Choroid plexus epithelial cell (primary cell): ENCODE results near the gene TACSTD2.

Source experiments
- DNase-seq: peaks from one replicate; pipeline ENCODE4 v3.0.0-alpha.2; 2010; ENCODE audit warnings: low read depth
- H3K4me3 ChIP-seq: 2 replicates; pipeline ENCODE4 v1.5.1; 2011; ENCODE audit warnings: low read depth, mild to moderate bottlenecking, control low read depth, low read length, moderate library complexity
- TF ChIP-seq, protein P1 (sequence below): conservative IDR thresholded peaks from 2 replicates; pipeline ENCODE4 v1.5.1; 2011; ENCODE audit warnings: low read depth, mild to moderate bottlenecking, control low read depth, inconsistent platforms, low read length, moderate library complexity

Gene TACSTD2

DNA sequence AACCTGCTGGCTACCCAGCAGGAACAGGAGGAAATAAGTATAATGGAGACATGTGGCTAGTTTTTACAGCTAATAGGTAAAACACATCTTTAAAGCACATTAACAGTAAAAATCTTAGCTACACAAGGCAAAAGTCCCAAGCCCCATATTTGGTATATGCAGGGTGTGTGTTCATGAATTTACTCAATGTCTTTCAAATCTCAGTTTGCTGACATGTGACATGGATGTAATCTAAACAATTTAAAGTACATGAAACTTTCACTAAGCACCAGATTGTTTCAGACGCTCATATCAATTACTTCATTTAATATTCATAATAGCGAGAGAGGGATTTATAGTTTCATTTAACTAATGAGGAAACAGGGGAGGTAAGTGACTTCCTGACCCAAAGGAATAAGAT lies 3.9 kb downstream of the TACSTD2 start:
- TF ChIP-seq, protein P1, sequence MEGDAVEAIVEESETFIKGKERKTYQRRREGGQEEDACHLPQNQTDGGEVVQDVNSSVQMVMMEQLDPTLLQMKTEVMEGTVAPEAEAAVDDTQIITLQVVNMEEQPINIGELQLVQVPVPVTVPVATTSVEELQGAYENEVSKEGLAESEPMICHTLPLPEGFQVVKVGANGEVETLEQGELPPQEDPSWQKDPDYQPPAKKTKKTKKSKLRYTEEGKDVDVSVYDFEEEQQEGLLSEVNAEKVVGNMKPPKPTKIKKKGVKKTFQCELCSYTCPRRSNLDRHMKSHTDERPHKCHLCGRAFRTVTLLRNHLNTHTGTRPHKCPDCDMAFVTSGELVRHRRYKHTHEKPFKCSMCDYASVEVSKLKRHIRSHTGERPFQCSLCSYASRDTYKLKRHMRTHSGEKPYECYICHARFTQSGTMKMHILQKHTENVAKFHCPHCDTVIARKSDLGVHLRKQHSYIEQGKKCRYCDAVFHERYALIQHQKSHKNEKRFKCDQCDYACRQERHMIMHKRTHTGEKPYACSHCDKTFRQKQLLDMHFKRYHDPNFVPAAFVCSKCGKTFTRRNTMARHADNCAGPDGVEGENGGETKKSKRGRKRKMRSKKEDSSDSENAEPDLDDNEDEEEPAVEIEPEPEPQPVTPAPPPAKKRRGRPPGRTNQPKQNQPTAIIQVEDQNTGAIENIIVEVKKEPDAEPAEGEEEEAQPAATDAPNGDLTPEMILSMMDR, result no peak
- no peak overlapping the region for H3K4me3 ChIP-seq
- DNase-seq, result no peak

DNA sequence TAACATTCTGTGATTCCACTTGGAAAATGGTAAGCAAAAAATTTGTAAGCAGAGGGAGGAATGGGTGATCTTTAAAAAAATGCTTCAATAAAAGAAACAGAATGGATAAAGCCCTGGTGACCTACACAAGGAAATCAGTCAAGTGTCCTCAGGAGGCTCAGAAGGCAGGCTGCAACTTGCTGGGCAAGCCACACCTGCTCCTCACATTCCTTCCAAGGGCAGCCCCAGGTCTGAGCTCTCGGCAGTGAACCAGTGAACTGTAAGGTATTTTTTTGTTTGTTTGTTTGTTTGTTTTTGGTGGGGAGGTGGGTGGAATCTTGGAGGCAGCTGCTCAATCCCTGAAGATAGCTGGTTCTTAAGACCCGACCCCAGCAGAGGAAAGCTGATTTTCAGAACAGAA lies 4.4 kb downstream of the TACSTD2 start:
- DNase-seq, result no peak
- no peak overlapping the region for H3K4me3 ChIP-seq
- TF ChIP-seq, protein P1, result no peak

- no peak overlapping the region for H3K4me3 ChIP-seq
- no peak for DNase-seq
- TF ChIP-seq, protein P1, result no peak
Observed at GRCh38 chr1:58571616-58572015, 5.4 kb downstream of the TACSTD2 start.

- TF ChIP-seq, protein P1, result no peak
- DNase-seq, result no peak
Observed at GRCh38 chr1:58570817-58571216, 6.2 kb downstream of the TACSTD2 start.

DNA sequence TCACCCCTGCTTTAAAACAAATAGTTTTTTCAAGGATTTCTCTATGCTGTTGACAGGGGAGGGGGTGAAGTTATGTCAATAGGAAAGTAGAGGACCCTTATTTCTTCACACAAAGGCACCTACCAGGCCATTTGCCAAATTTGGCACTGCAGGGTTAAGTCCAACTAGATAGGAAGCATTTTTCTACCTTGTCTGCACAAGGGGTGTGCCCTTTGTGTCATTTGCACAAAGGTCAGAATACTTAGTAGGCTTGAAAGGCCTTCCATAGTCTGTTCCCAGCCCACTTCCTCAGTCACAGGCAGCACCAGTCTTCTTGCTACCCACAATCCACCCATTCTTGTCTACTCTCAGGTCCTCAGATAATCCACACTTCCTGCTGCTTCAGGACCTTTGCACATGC lies 7.0 kb downstream of the TACSTD2 start:
- H3K4me3 ChIP-seq, result no peak overlapping the region
- TF ChIP-seq, protein P1, result no peak
- DNase-seq, result no peak

More at GRCh38 chr1:58570817-58571216, 6.2 kb downstream of the TACSTD2 start:
- H3K4me3 ChIP-seq, result no peak overlapping the region

DNA sequence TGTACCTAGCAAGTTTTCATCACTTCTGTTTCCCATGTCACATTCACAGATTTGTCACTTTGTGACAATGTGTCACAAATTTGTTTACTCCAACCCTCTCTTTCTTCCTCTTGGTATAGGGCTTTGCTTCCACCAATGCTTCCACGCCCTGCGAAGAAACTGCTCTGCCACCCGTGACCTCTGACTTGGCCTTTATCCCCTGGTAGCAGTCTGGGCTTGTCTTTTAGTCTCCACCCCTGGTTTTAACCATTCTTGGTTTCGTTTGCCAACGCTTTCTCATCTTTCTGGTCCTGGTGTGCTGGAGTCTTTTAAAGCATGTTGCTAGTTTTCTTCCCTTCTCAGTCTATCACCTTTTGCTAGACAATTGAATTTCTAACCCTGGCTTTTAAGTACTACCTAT lies 8.1 kb downstream of the TACSTD2 start:
- no peak for DNase-seq
- H3K4me3 ChIP-seq, result no peak overlapping the region
- TF ChIP-seq, protein P1, result no peak

- no peak overlapping the region for H3K4me3 ChIP-seq
- TF ChIP-seq, protein P1, result no peak
- DNase-seq, result no peak
Observed at GRCh38 chr1:58568271-58568860, 8.7 kb downstream of the TACSTD2 start.
